Osteocyte (in vitro differentiated cells): ENCODE data around the gene CFAP45. TPM values are rescaled to one million over a fixed set of nuclear protein-coding genes. Genes with fewer than 3 reads are reported as not detected.

ENCODE experiments used
- DNase-seq: peaks from one replicate; pipeline ENCODE4 v3.0.0; 2021; ENCODE audit warnings: mixed read lengths; ENCODE audit not compliant: unreplicated experiment; ENCODE audit errors: extremely low spot score
- H3K27ac Mint-ChIP-seq: one replicate; pipeline ENCODE4 v1.8.0; 2021; ENCODE audit warnings: mild to moderate bottlenecking, mixed read lengths; ENCODE audit not compliant: unreplicated experiment
- H3K27me3 Mint-ChIP-seq: one replicate; pipeline ENCODE4 v1.8.0; 2021; ENCODE audit warnings: mixed read lengths; ENCODE audit not compliant: unreplicated experiment
- H3K36me3 Mint-ChIP-seq: one replicate; pipeline ENCODE4 v1.8.0; 2021; ENCODE audit warnings: mixed read lengths; ENCODE audit not compliant: unreplicated experiment
- H3K4me1 Mint-ChIP-seq: one replicate; pipeline ENCODE4 v1.8.0; 2021; ENCODE audit warnings: mixed read lengths; ENCODE audit not compliant: unreplicated experiment
- H3K4me3 Mint-ChIP-seq: one replicate; pipeline ENCODE4 v1.8.0; 2021; ENCODE audit warnings: mild to moderate bottlenecking, moderate library complexity, mixed read lengths; ENCODE audit not compliant: unreplicated experiment
- H3K9me3 Mint-ChIP-seq: one replicate; pipeline ENCODE4 v1.8.0; 2021; ENCODE audit warnings: mixed read lengths; ENCODE audit not compliant: unreplicated experiment
- total RNA-seq: library from RNA; stranded (reverse); gene quantifications from 2 replicates; pipeline ENCODE4 v1.2.1, GENCODE V29; 2021
- TF ChIP-seq, protein P1 (sequence below): fragments of 200-600 bp; sonication (generic); IDR thresholded peaks from 2 replicates; pipeline ENCODE4 v1.5.0; 2021; ENCODE audit warnings: antibody characterized with exemption, mild to moderate bottlenecking, moderate library complexity

CFAP45 gene
- total RNA-seq, 1 donor from 2014 or later: 0.83 TPM

GRCh38 chr1:159855709-159856108, 44.3 kb downstream of the CFAP45 start:
- DNase-seq: no peak
- no peaks in the 10 kb centered on the region for H3K36me3 Mint-ChIP-seq
- no peaks in the 10 kb centered on the region for H3K27me3 Mint-ChIP-seq
- H3K4me3 Mint-ChIP-seq: no peak overlapping the region
- no peaks in the 10 kb centered on the region for H3K9me3 Mint-ChIP-seq
- no peak overlapping the region for H3K27ac Mint-ChIP-seq
- TF ChIP-seq, protein P1, sequence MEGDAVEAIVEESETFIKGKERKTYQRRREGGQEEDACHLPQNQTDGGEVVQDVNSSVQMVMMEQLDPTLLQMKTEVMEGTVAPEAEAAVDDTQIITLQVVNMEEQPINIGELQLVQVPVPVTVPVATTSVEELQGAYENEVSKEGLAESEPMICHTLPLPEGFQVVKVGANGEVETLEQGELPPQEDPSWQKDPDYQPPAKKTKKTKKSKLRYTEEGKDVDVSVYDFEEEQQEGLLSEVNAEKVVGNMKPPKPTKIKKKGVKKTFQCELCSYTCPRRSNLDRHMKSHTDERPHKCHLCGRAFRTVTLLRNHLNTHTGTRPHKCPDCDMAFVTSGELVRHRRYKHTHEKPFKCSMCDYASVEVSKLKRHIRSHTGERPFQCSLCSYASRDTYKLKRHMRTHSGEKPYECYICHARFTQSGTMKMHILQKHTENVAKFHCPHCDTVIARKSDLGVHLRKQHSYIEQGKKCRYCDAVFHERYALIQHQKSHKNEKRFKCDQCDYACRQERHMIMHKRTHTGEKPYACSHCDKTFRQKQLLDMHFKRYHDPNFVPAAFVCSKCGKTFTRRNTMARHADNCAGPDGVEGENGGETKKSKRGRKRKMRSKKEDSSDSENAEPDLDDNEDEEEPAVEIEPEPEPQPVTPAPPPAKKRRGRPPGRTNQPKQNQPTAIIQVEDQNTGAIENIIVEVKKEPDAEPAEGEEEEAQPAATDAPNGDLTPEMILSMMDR: no peak
- H3K4me1 Mint-ChIP-seq: peaks cover 16% of the 10 kb centered on the region

GRCh38 chr1:159854693-159855192, 45.2 kb downstream of the CFAP45 start:
- Mint-ChIP-seq H3K27ac (peak overlapping the region; percentile 44), H3K4me1 (peaks cover 20% of the 10 kb centered on the region), H3K27me3 (no peaks in the 10 kb centered on the region), H3K4me3 (peak overlapping the region; percentile 86), H3K9me3 (no peaks in the 10 kb centered on the region), H3K36me3 (no peaks in the 10 kb centered on the region)
- no peak for DNase-seq
- TF ChIP-seq, protein P1: no peak

DNA sequence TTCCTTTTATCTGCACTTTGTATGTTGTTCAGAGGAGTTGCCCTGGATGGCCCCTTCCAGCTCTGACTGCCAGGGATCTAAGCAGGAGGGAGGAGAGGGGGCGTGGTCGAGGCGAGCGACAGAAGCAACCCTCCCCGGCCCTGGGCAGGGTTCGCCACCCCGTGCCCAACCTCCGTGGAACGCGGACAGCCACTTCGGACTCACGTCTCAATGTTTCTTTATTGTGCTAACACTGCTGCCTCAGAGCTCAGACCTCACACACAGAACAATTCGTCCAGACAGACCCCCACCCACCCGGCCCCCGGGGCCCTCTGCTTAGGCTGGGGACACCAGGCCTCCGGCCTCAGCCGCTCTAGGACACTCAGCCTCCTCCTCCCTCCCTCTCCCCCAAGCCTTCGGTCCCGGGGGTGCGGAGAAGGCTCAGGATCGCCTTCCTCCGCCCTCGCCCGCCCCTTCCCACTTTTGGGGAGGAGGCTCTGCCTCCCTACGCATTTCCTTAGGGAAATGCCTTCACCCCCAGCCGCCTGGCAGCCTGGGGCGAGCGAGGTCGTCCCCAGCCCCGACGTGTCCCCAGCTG, 45.8 kb downstream of the CFAP45 start:
- no peak for DNase-seq
- H3K27ac Mint-ChIP-seq: peak overlapping the region; percentile 86
- peak overlapping the region; percentile 86 for H3K4me3 Mint-ChIP-seq
- H3K4me1 Mint-ChIP-seq: peaks cover 20% of the 10 kb centered on the region
- H3K9me3 Mint-ChIP-seq: no peaks in the 10 kb centered on the region
- H3K36me3 Mint-ChIP-seq: no peaks in the 10 kb centered on the region
- H3K27me3 Mint-ChIP-seq: no peaks in the 10 kb centered on the region
- TF ChIP-seq, protein P1: no peak

DNA sequence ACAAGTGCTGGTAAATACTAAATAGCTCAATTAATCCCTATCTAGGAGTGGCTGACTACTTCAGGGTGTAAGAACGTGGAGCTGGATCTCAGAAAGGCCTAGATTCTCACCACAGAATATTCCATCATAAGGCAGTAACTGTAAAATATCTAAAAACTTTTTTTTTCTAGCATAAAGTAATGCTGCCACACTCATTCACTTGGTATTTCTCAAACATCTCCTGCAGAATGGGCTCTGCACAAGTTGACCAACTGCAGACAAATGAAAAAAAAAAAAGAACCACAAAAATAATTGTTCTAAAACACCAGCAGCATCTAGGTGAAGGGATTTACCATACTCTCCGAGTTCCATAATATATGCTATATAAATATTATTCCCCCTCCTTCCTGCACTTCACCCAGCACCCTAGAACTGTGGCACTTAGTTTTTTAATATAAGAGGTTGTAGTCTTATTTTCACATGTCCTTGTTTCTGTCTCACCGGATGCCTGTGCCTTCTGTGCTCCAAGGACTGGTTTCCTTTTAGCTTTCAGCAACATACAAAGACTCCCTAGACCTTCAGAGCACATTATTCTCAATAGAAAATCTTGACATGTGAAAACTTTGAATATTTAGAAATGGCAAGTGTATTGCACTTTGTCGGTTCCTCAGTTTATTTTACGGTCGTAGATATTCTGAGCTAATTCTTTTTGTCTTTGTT, 46.4 kb downstream of the CFAP45 start:
- Mint-ChIP-seq H3K36me3 (no peaks in the 10 kb centered on the region), H3K4me3 (peak overlapping the region; percentile 86), H3K4me1 (peaks cover 23% of the 10 kb centered on the region), H3K9me3 (no peaks in the 10 kb centered on the region), H3K27me3 (no peaks in the 10 kb centered on the region), H3K27ac (peak overlapping the region; percentile 86)
- TF ChIP-seq, protein P1: no peak
- DNase-seq: no peak

DNA sequence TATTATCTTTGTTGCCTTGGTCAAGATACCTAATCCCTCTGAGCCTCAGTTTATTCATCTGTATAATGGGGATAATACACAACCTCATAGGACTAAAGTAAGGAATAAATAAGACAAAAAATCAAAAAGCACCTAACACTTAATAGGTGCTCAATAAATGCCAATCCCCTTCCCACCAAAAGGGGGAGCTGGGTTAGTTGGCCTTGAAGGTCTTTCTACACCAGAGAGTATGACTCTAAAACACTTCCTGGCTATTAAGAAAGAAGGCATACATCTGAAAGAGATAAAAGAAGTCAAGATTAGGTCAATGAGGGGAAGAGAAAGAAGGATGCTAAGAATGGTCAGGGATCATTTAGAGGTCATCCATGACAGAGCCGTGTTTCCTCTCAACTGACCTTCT, 48.6 kb downstream of the CFAP45 start:
- no peak for DNase-seq
- no peaks in the 10 kb centered on the region for H3K9me3 Mint-ChIP-seq
- H3K36me3 Mint-ChIP-seq: no peaks in the 10 kb centered on the region
- TF ChIP-seq, protein P1: no peak
- peaks cover 23% of the 10 kb centered on the region for H3K4me1 Mint-ChIP-seq
- no peak overlapping the region for H3K4me3 Mint-ChIP-seq
- no peaks in the 10 kb centered on the region for H3K27me3 Mint-ChIP-seq
- no peak overlapping the region for H3K27ac Mint-ChIP-seq
